GM23338 (cell line): ENCODE results near the gene CLASRP.

ENCODE experiments used
- EZH2 ChIP-seq: fragments of 200-600 bp; sonication (generic); IDR thresholded peaks from one replicate; pipeline ENCODE4 v1.8.0; 2017; ENCODE audit warnings: antibody characterized with exemption, mild to moderate bottlenecking, low read depth; ENCODE audit not compliant: unreplicated experiment
- TF ChIP-seq, protein P1 (sequence below), 2 experiments: fragments of 200-600 bp in 1 of 2; sonication (generic) in 1 of 2; conservative IDR thresholded peaks; 2 replicates each; pipeline versions ENCODE4 v1.5.1 to v1.6.1; 2016 to 2017; ENCODE audit warnings: antibody characterized with exemption in 2 of 2, low read depth in 2 of 2, mild to moderate bottlenecking in 2 of 2, moderate library complexity in 1 of 2

DNA sequence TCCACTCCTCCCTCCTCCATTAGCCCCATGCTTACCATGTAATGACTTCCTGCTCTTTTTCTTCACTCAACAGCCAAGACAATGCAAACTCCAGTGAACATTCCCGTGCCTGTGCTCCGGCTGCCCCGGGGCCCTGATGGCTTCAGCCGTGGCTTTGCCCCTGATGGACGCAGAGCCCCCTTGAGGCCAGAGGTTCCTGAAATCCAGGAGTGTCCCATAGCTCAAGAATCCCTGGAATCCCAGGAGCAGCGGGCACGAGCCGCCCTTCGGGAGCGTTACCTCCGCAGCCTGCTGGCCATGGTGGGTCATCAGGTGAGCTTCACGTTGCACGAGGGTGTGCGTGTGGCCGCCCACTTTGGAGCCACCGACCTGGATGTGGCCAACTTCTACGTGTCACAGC, 51.2 kb downstream of the CLASRP start:
- TF ChIP-seq, protein P1, sequence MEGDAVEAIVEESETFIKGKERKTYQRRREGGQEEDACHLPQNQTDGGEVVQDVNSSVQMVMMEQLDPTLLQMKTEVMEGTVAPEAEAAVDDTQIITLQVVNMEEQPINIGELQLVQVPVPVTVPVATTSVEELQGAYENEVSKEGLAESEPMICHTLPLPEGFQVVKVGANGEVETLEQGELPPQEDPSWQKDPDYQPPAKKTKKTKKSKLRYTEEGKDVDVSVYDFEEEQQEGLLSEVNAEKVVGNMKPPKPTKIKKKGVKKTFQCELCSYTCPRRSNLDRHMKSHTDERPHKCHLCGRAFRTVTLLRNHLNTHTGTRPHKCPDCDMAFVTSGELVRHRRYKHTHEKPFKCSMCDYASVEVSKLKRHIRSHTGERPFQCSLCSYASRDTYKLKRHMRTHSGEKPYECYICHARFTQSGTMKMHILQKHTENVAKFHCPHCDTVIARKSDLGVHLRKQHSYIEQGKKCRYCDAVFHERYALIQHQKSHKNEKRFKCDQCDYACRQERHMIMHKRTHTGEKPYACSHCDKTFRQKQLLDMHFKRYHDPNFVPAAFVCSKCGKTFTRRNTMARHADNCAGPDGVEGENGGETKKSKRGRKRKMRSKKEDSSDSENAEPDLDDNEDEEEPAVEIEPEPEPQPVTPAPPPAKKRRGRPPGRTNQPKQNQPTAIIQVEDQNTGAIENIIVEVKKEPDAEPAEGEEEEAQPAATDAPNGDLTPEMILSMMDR (conservative IDR thresholded peaks at IDR 0.05; ENCODE audit: low read depth in 2 of 2), result peak; percentile 51 to 64
- no peak for TF ChIP-seq EZH2
